ENCODE measurements around the gene KCNE3.

Gene KCNE3

GRCh38 chr11:74466916-74467885 lies at the start of gene KCNE3:
Gene KCNE3 (minus strand): TSS chr11:74467549. CDS start chr11:74457563, 9,986 bp downstream.
- DNase-seq (ENCODE audit: low spot score): peak; percentile 69

- DNase-seq (ENCODE audit: low spot score): no peak
Observed at GRCh38 chr11:74507582-74507981, 40.2 kb upstream of the KCNE3 start.

- DNase-seq (ENCODE audit: low spot score): no peak
Observed at GRCh38 chr11:74506823-74507222, 39.5 kb upstream of the KCNE3 start.

- DNase-seq (ENCODE audit: low spot score): no peak
Observed at GRCh38 chr11:74505911-74506310, 38.6 kb upstream of the KCNE3 start.

GRCh38 chr11:74504100-74504691 lies 36.8 kb upstream of the KCNE3 start:
- no peak for DNase-seq (ENCODE audit: low spot score)

- DNase-seq (ENCODE audit: low spot score): no peak
Observed at GRCh38 chr11:74494916-74495315, 27.6 kb upstream of the KCNE3 start.

GRCh38 chr11:74493791-74494630 lies 26.7 kb upstream of the KCNE3 start:
- DNase-seq (ENCODE audit: low spot score): no peak

- peak; percentile 95 for DNase-seq (ENCODE audit: low spot score)
Observed at GRCh38 chr11:74492974-74493790, 25.8 kb upstream of the KCNE3 start, which contains the start of gene LIPT2. Gene LIPT2 (minus strand): TSS chr11:74493724. CDS start chr11:74493703, 21 bp downstream.

- no peak for DNase-seq (ENCODE audit: low spot score)
Observed at GRCh38 chr11:74492084-74492483, 24.7 kb upstream of the KCNE3 start.

GRCh38 chr11:74490941-74491340 lies 23.6 kb upstream of the KCNE3 start:
- no peak for DNase-seq (ENCODE audit: low spot score)

GRCh38 chr11:74487875-74488274 lies 20.5 kb upstream of the KCNE3 start:
- DNase-seq (ENCODE audit: low spot score): no peak

GRCh38 chr11:74485868-74486267 lies 18.5 kb upstream of the KCNE3 start:
- no peak for DNase-seq (ENCODE audit: low spot score)

GRCh38 chr11:74480688-74481417 lies 13.5 kb upstream of the KCNE3 start:
- no peak for DNase-seq (ENCODE audit: low spot score)

- DNase-seq (ENCODE audit: low spot score): no peak
Observed at GRCh38 chr11:74479732-74480123, 12.4 kb upstream of the KCNE3 start.

GRCh38 chr11:74478877-74479731 lies 11.8 kb upstream of the KCNE3 start:
- no peak for DNase-seq (ENCODE audit: low spot score)

- DNase-seq (ENCODE audit: low spot score): no peak
Observed at GRCh38 chr11:74476536-74476935, 9.2 kb upstream of the KCNE3 start.

GRCh38 chr11:74474316-74474715 lies 7.0 kb upstream of the KCNE3 start:
- DNase-seq (ENCODE audit: low spot score): no peak

- no peak for DNase-seq (ENCODE audit: low spot score)
Observed at GRCh38 chr11:74473382-74474173, 6.2 kb upstream of the KCNE3 start.

All from left forelimb (tissue), 1 donor.